Stimulated activated CD8-positive, alpha-beta memory T cell treated with anti-CD3 and anti-CD28 coated beads, Interleukin-7, amount 100 ng/mL, for 48 hours (primary cell): Measurements from ENCODE around the gene PALM3.
"Not testable (repeated sequence)": the region's sequence is repeated elsewhere in the genome, so short reads cannot be mapped to it uniquely, and the experiment has no call there.

ENCODE experiments used
- DNase-seq, 2 donors: peaks; one replicate each; pipeline ENCODE4 v3.0.0-alpha.2; 2020; ENCODE audit warnings: low read depth in 1 of 2; ENCODE audit errors: extremely low read depth in 1 of 2

PALM3 gene

GRCh38 chr19:14061081-14061749 lies 661 bp downstream of the PALM3 start:
- DNase-seq, result no peak

- no peak for DNase-seq
These were observed 2.2 kb downstream of the PALM3 start for GRCh38 chr19:14059652-14060155.

DNA sequence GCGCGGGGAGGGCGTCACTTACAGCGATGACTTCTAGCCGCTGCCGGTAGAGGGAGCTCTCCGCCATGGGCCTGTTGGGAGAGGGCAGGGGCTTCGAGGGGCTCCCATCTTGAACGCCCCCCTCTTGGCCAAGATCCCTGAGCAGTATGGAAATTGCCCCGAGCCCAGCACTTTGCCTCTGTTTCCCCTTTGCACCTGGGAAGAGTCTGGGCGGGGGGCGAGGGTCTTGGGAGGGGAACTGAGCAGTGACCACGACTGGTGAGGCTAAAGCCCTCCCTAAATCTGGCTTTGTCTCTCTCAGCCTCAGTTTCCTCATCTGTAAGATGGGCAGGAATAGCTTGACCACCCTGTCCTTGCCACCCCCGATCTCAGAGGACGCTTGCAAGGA lies 2.8 kb downstream of the PALM3 start:
- DNase-seq, result peak in 1 of 2 donors; percentile 46

GRCh38 chr19:14058182-14059092 lies 3.4 kb downstream of the PALM3 start:
- DNase-seq, result no peak

DNA sequence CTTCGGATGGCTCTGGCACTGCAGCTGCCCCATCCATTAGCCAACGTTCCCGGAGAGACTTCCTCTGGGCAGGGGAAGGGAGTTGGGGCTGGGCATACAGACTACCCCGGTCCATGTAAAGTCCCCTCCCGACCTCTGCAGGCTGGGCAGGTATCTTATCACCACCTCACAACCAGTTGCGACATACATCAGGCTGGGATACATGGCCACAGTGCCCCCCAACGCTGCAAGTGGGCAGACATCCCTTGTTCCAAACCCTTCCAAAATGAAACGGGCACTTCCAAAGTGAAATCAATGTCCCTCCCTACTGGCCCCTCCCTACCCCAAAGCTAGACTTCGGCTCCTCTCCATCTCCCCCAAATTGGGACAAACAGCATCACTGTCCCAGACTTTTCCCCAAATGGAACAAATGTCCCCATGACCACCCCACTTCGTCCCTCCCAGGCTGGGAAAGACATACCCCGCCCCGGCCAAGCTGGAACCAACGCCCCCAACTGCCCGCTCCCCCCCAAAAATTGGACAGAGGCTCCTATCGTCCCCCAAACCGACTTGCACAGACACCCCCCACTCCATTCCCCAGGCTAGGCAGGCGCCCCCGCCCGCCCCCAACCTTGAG lies 5.0 kb downstream of the PALM3 start:
- no peak for DNase-seq

DNA sequence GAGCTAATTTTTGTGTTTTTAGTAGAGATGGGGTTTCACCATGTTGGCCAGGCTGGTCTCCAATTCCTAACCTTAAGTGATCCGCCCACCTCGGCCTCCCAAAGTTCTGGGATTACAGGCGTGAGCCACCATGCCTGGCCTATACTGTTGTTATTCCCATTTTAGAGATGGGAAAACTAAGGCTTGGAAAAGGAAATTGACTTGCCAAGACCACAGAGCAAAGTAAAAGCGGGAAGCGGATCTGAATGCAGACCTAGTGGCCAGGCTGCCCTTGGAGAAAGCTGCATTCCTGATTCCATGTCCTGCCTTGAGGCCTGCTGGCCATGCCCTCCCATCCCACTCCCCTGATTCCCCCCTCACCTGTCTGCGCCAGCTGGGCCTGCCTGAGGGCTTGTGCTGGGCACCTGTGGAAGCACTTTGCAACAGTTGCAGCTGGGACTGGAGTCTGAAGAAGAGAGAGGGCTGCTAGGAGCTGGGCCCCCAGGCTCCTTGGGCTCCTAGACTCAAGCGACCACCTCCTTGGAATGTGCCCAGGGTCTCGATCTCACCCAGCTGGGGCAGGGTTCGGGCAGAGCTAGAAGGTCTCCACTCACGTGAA lies 5.7 kb downstream of the PALM3 start:
- DNase-seq, result no peak

- no peak for DNase-seq
These were observed 6.5 kb downstream of the PALM3 start for GRCh38 chr19:14055396-14055795.

- no peak for DNase-seq
These were observed 7.2 kb downstream of the PALM3 start for GRCh38 chr19:14054721-14055120.

DNA sequence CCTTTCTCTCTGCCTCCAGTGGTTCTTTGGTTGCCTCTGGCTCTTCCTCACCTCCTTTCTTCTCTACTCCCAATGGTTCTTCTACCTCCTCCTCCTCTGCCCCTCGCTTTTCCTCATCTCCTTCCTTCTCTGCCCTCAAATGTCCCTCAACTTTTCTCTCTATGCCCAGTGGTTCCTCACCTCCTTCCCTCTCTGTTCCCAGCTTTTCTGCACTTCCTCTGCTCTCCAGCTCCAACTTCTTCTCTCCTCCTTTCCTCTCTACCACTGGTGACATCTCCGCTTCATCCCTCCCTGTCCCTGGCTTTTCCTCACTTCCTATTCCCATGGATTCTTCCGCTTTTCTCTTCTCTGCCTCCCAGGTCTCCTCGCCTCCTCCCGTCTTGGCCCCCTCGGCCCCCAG lies 7.8 kb downstream of the PALM3 start:
- no peak for DNase-seq

GRCh38 chr19:14053500-14053899 lies 8.4 kb downstream of the PALM3 start:
- DNase-seq, result no peak

DNA sequence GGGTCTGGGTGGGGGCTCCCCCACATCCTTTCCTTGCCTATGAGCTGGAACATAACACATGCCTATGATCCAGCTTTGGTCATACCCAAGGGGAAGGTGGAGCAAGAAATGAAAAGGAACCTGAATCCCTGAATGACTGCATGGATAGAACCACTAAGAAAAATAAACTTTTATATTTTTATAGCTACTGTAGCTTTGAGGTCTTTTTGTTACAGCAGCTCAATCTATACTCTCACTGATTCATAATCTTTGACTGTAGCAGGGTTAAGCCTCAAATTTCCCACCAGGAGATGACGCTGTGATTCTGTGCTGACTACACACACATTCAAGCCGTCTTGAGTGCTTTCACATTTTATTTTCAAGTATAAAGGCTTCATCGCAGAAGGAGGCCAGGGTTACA lies 8.8 kb downstream of the PALM3 start:
- no peak for DNase-seq

GRCh38 chr19:14052470-14052869 lies 9.4 kb downstream of the PALM3 start:
- DNase-seq, result no peak

GRCh38 chr19:14051980-14052379 lies 9.9 kb downstream of the PALM3 start:
- DNase-seq, result no peak

GRCh38 chr19:14050961-14051360 lies 10.9 kb downstream of the PALM3 start:
- DNase-seq, result not testable (repeated sequence)

GRCh38 chr19:14050512-14050911 lies 11.4 kb downstream of the PALM3 start:
- DNase-seq, result no peak

GRCh38 chr19:14048443-14049153 lies 13.3 kb downstream of the PALM3 start:
- peak; percentile 53 to 55 for DNase-seq

GRCh38 chr19:14047866-14048265 lies 14.0 kb downstream of the PALM3 start:
- not testable (repeated sequence) for DNase-seq

GRCh38 chr19:14042659-14043608 lies 18.9 kb downstream of the PALM3 start:
- DNase-seq, result not testable (repeated sequence)

DNA sequence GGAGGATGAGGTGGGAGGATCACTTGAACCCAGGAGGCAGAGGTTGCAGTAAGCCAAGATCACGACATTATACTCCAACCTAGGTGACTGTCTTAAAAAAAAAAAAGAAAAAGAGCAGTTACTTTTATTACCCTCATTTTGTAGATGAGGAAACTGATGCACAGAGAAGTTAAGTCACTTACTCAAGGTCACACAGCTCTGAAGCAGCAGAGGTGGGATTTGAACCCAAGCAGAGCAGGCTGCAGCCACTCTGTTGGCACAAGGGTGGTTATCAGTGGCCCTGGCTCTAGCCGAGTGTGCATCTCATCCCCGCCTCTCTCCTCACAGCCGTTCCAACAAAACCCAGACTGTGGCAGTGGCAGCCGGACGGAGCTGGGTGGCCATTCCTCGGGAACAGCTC lies 22.7 kb downstream of the PALM3 start:
- no peak for DNase-seq
